ENCODE results near the gene ADAM21. TPM values are rescaled to one million over a fixed set of nuclear protein-coding genes. Genes with fewer than 3 reads are reported as not detected.
"Not testable (repeated sequence)": the region's sequence is repeated elsewhere in the genome, so short reads cannot be mapped to it uniquely, and the experiment has no call there.

ADAM21 gene
- total RNA-seq, 2 donors from 2014 or later: 0.10 TPM; not detected in 1

DNA sequence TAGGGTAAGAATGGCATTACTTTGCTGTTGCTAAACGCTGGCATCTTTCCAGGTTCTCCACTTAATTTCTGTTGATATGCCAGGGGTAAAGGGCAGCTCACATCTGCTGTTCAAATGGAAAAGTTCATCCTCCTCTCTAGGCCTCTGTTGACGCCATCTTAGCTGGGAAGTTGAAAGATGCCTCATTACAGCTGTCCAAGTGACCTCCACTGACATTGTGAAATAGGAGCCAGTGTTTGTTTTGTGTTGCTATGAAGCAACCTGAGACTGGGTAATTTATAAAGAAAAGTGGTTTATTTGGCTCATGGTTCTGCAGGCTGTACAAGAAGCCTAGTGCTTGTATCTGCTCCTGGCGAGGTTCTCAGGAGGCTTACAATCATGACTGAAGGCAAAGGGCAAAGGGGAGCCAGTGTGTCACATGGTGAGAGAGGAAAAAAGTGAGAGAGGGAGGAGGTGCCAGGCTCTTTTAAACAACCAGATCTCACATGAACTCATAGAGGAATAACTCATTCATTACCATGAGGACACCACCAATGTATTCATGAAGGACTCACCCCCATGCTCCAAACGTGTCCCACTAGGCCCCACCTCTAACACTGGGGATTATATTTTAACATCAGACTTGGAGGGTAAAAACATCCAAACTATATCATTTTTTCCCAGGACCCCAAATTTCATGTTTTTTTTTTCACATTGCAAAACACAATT is 3.2 kb upstream of the ADAM21 start:
- no peaks in the 10 kb centered on the region for H3K4me1 Mint-ChIP-seq (ENCODE audit: low read depth in 2 of 2)
- no peak overlapping the region for H3K27ac Mint-ChIP-seq
- H3K9me3 Mint-ChIP-seq: peaks cover under 1% of the 10 kb centered on the region
- H3K4me3 Mint-ChIP-seq: no peak overlapping the region
- no peak for ATAC-seq
- no peak for DNase-seq (ENCODE audit: low spot score)
- H3K36me3 Mint-ChIP-seq: peaks cover 8% of the 10 kb centered on the region
- peaks cover 5 to 6% of the 10 kb centered on the region in 2 donors for H3K27me3 Mint-ChIP-seq

DNA sequence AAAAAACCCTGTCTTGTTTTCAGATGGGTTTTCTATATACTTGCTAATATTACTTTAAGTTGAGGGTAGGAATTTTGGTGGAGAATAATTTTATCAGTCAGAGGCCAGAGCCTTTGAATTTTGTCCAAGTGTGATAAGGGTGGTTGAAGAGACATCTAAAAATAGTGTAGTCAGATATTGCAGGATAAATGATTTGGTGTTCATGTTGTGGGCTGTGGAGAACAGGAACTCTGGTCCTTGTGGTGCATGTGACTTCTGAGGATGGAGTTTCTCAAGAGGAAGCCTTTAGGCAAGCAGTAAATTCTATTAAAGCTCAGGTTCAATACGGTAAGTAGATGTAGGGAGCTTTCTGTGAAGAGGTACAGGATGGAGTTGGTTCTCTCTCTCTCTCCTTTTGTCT is 2.8 kb downstream of the ADAM21 start:
- DNase-seq (ENCODE audit: low spot score) (no peak), ATAC-seq (no peak)
- H3K27ac Mint-ChIP-seq: no peak overlapping the region
- H3K4me1 Mint-ChIP-seq (ENCODE audit: low read depth in 2 of 2): no peaks in the 10 kb centered on the region
- H3K4me3 Mint-ChIP-seq: no peak overlapping the region
- no peaks in the 10 kb centered on the region for H3K36me3 Mint-ChIP-seq
- peaks cover 10 to 19% of the 10 kb centered on the region in 2 donors for H3K27me3 Mint-ChIP-seq
- H3K9me3 Mint-ChIP-seq: no peaks in the 10 kb centered on the region

DNA sequence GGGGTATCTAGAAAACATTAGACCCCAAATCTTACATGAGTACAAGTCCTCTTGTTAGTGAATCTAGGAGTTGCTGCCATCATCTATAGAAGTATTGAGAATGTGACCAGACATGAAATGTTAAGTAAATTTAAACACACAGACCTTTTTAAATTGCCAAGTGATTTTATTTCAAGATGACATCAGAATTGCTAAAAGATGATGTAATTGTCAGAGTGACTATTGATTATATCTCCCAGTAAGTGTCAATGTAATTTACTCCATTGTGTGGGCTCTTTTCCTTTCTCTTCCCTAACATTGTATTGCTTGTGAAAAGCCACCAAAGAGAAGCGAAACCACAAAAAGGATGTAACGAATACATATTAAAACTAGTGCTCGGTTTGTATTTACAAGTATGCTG is 16.8 kb downstream of the ADAM21 start:
- DNase-seq (ENCODE audit: low spot score) (no peak), ATAC-seq (no peak)
- peaks cover 13 to 16% of the 10 kb centered on the region in 2 donors for H3K27me3 Mint-ChIP-seq
- H3K4me1 Mint-ChIP-seq (ENCODE audit: low read depth in 2 of 2): no peaks in the 10 kb centered on the region
- no peaks in the 10 kb centered on the region for H3K36me3 Mint-ChIP-seq
- no peak overlapping the region for H3K4me3 Mint-ChIP-seq
- no peaks in the 10 kb centered on the region for H3K9me3 Mint-ChIP-seq
- H3K27ac Mint-ChIP-seq: no peak overlapping the region

DNA sequence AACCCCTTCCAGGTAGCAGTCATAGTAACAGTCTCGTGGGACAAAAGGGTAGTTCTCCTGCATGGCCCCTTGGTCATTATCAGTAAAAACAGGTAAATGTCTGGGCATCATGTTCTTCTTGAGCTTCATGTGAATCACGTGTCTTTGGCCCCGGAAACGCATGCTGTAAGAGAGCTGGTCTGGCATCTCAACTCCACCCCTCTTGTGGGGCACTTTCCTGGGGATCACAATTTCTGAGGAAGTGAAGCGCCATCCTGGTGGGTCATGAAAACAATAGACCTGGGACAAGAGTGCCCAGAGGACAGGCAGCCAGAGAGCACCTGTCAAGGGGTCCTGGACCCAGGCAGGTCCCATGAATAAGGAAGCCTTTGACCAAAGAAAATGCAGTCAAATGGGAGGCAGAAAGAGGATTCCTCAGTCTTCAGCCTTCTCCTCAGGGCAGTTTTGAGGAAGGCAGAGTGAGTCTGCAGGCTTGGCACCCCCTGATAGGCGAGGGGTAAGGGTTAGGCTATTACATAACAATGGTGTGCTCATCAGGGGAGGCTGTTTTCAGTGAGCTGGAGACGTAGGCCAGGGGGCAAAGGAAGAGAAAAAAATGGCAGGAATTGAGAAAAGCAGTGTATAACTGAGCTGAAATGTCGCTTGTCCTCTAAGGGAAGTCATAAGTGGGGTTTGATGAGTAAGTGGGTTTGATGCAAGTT is 19.0 kb downstream of the ADAM21 start:
- not testable (repeated sequence) for DNase-seq (ENCODE audit: low spot score); ATAC-seq; H3K4me1 Mint-ChIP-seq (ENCODE audit: low read depth in 2 of 2); H3K36me3 Mint-ChIP-seq; H3K9me3 Mint-ChIP-seq; H3K27ac Mint-ChIP-seq; H3K27me3 Mint-ChIP-seq; H3K4me3 Mint-ChIP-seq

DNA sequence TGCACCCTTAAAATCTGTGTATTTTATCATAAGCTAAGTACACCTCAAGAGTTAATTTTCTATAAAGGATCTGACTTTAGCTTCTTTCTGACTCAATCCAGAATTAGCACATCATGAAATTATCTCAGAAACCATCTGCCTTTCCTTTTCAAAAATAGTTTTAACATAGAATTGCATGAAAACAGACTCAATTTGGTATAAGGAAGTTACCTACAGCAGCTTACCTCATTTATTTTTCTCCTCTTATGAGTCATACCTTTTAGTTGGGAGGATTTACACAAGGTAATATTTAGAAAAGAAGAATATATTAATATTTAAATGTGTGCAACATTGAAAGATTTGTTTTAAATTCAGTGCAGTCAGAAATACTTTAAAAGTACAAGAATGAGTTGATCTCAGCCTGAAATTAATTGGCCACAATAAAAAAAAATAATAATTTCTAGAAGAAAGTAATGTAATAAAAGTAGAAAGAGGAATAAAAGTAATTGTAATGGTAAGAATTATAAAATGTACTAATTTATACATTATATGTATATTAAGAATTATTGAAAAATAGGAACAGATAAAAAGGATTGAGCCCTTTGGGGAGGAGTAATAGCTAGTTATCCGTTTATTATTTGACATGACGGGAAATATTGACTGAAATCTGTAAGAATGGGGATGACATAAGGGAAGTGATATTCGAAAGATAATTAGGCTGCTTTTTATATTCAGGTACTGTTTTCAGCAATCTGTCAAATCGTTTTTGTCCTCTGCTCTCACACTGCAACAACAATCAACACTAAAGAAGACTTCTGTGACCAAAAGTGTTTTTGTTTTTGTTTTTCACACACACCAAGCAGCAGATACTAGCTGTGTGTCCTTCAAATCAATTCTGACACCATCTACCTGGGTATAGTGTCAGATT is 20.5 kb downstream of the ADAM21 start:
- no peaks in the 10 kb centered on the region for H3K27me3 Mint-ChIP-seq
- no peak for ATAC-seq
- H3K36me3 Mint-ChIP-seq: no peaks in the 10 kb centered on the region

DNA sequence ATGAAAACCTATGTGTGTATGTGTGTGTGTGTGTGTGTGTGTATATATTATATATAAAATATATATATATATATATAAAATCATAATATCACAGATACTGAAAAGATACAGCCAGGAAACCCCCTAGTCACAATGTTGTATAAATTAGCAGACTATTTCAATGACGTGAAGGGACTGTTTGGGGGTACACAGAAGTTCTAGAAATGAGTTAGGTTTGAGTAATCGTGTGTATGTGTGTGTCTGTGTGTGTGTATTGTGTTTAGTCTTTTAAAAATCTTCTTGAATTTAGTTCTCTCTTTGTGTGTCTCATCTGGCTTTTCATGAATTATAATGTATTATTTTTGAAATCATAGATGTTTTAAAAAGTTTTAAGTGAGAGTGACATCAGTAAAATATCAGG is 21.9 kb downstream of the ADAM21 start:
- H3K27me3 Mint-ChIP-seq: no peaks in the 10 kb centered on the region
- ATAC-seq: no peak
- H3K36me3 Mint-ChIP-seq: no peaks in the 10 kb centered on the region
- H3K4me3 Mint-ChIP-seq: no peak overlapping the region
- no peaks in the 10 kb centered on the region for H3K4me1 Mint-ChIP-seq (ENCODE audit: low read depth in 2 of 2)
- no peaks in the 10 kb centered on the region for H3K9me3 Mint-ChIP-seq
- H3K27ac Mint-ChIP-seq: no peak overlapping the region
- no peak for DNase-seq (ENCODE audit: low spot score)

More for the DNA sequence above, 20.5 kb downstream of the ADAM21 start:
- no peaks in the 10 kb centered on the region for H3K9me3 Mint-ChIP-seq
- H3K4me3 Mint-ChIP-seq: no peak overlapping the region
- no peaks in the 10 kb centered on the region for H3K4me1 Mint-ChIP-seq (ENCODE audit: low read depth in 2 of 2)
- no peak for DNase-seq (ENCODE audit: low spot score)
- no peak overlapping the region for H3K27ac Mint-ChIP-seq

DNA sequence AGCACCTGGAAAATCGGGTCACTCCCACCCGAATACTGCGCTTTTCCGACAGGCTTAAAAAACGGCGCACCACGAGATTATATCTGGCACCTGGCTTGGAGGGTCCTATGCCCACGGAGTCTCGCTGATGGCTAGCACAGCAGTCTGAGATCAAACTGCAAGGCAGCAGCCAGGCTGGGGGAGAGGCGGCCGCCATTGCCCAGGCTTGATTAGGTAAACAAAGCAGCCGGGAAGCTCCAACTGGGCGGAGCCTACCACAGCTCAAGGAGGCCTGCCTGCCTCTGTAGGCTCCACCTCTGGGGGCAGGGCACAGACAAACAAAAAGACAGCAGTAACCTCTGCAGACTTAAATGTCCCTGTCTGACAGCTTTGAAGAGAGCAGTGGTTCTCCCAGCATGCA is 23.5 kb downstream of the ADAM21 start:
- ATAC-seq; H3K4me3 Mint-ChIP-seq; H3K9me3 Mint-ChIP-seq; H3K4me1 Mint-ChIP-seq (ENCODE audit: low read depth in 2 of 2); H3K27me3 Mint-ChIP-seq; DNase-seq (ENCODE audit: low spot score); H3K27ac Mint-ChIP-seq; H3K36me3 Mint-ChIP-seq: not testable (repeated sequence)

DNA sequence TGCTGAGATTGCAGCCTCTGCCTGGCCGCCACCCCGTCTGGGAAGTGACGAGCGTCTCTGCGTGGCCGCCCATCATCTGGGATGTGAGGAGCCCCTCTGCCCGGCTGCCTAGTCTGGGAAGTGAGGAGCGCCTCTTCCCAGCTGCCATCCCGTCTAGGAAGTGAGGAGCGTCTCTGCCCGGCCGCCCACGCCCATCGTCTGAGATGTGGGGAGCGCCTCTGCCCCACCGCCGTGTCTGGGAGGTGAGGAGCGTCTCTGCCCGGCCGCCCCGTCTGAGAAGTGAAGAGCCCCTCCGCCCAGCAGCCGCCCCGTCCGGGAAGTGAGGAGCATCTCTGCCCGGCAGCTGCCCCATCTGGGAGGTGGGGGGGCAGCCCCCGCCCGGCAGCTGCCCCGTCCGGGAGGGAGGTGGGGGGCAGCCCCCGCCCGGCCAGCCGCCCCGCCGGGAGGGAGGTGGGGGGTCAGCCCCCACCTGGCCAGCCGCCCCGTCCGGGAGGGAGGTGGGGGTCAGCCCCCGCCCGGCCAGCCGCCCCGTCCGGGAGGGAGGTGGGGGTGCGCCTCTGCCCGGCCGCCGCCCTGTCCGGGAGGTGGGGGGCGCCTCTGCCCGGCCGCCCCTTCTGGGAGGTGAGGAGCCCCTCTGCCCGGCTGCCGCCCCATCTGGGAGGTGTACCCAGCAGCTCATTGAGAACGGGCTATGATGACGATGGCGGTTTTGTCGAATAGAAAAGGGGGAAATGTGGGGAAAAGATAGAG is 25.6 kb downstream of the ADAM21 start:
- not testable (repeated sequence) for H3K27me3 Mint-ChIP-seq; H3K4me1 Mint-ChIP-seq (ENCODE audit: low read depth in 2 of 2); DNase-seq (ENCODE audit: low spot score); H3K4me3 Mint-ChIP-seq; H3K9me3 Mint-ChIP-seq; ATAC-seq; H3K27ac Mint-ChIP-seq; H3K36me3 Mint-ChIP-seq

DNA sequence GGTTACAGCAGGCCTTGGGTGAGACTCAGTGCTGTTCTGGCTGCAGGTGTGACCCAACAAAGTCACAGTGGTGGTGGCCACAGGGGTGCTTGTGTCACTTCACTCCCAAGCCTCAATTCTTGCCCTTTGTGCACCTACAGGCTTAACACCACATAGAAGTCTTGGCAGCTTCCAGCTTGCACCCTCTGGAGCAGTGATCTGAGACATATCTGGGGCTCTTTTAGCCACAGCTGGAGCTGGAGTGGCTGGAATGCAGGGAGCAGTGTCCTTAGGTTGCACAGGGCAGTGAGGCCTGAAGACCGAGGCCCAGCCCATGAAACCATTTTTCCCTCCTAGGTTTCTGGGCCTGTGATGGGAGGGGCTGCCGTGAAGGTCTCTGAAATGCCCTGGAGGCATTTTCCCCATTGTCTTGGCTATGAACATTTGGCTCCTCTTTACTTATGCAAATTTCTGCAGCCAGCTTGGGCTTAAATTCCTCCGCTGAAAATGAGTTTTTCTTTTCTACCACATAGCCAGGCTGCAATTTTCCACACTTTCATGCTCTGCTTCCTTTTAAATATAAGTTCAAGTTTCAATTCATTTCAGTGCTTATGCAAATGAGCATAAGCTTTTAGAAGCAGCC is 37.7 kb downstream of the ADAM21 start:
- peaks cover 14% of the 10 kb centered on the region for H3K36me3 Mint-ChIP-seq
- DNase-seq (ENCODE audit: low spot score) (no peak), ATAC-seq (no peak)
- peaks cover 17% of the 10 kb centered on the region for H3K9me3 Mint-ChIP-seq
- H3K27me3 Mint-ChIP-seq: no peaks in the 10 kb centered on the region
- H3K4me3 Mint-ChIP-seq: no peak overlapping the region
- H3K4me1 Mint-ChIP-seq (ENCODE audit: low read depth in 2 of 2): no peaks in the 10 kb centered on the region
- H3K27ac Mint-ChIP-seq: no peak overlapping the region

DNA sequence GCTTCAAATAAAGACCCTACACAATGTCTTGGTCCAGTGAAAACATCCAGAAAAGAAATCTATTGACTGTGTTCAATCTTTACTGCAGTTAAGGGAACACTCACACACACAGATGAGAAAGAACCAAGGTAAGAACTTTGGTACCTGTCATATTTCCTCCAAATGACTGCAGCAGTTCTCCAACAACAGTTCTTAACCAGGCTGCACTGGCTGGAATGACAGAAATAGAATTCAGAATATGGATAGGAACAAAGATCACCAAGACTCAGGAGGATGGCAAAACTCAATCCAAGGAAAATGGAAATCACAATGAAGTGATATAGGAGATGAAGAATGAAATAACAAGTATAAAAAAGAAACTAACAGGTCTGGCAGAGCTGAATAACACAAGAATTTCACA is 46.2 kb downstream of the ADAM21 start:
- H3K36me3 Mint-ChIP-seq: no peaks in the 10 kb centered on the region
- H3K27me3 Mint-ChIP-seq: peaks cover 0 to 6% of the 10 kb centered on the region in 2 donors
- no peak for DNase-seq (ENCODE audit: low spot score)
- H3K27ac Mint-ChIP-seq: no peak overlapping the region
- peaks cover 7% of the 10 kb centered on the region for H3K9me3 Mint-ChIP-seq
- no peak overlapping the region for H3K4me3 Mint-ChIP-seq
- H3K4me1 Mint-ChIP-seq (ENCODE audit: low read depth in 2 of 2): peaks cover 0 to 3% of the 10 kb centered on the region in 2 donors
- no peak for ATAC-seq

Data from natural killer cell treated with Interleukin-12 subunit alpha and Interleukin-12 subunit beta and Interleukin-15 and Interleukin-18, amount 100 ng/mL, for 72 hours (primary cell).